ENCODE results near the gene PBXIP1.
A peak's percentile ranks its signal among the peaks of the same experiment; 100 is the strongest.

PBXIP1 gene

GRCh38 chr1:155000726-155001424 is 45.0 kb upstream of the PBXIP1 start:
- peak; percentile 66 for ATAC-seq
- TF ChIP-seq SNAI2 (CRISPR knock-in tag; IDR thresholded peaks at IDR 0.05), result no peak
- peak; percentile 95; the same call in 1 of the 2 replicates for TF ChIP-seq POU6F1 (CRISPR knock-in tag; IDR thresholded peaks at IDR 0.05; ENCODE audit: borderline replicate concordance, low read depth)
- TF ChIP-seq ZC3H10 (CRISPR knock-in tag; IDR thresholded peaks at IDR 0.05), result no peak
- TF ChIP-seq OSR1 (CRISPR knock-in tag; IDR thresholded peaks at IDR 0.05), result no peak
- no peak; the same call in 1 of the 2 replicates for TF ChIP-seq TCF4 (CRISPR knock-in tag; IDR thresholded peaks at IDR 0.05; ENCODE audit: borderline replicate concordance)
- TF ChIP-seq PPARA (CRISPR knock-in tag; IDR thresholded peaks at IDR 0.05; ENCODE audit: borderline replicate concordance), result no peak
- TF ChIP-seq RARB (CRISPR knock-in tag; IDR thresholded peaks at IDR 0.05), result peak; percentile 53; the same call in 1 of the 2 replicates
- TF ChIP-seq ISL1 (CRISPR knock-in tag; IDR thresholded peaks at IDR 0.05), result no peak
- no peak for TF ChIP-seq ARNTL (CRISPR knock-in tag; IDR thresholded peaks at IDR 0.05; ENCODE audit: borderline replicate concordance, low read depth)
- TF ChIP-seq GLIS3 (CRISPR knock-in tag; IDR thresholded peaks at IDR 0.05), result peak; percentile 50; the same call in 1 of the 2 replicates
- TF ChIP-seq TSHZ2 (CRISPR knock-in tag; IDR thresholded peaks at IDR 0.05), result peak; percentile 58; the same call in 1 of the 2 replicates
- no peak for TF ChIP-seq ZNF70 (CRISPR knock-in tag; IDR thresholded peaks at IDR 0.05)
- TF ChIP-seq PATZ1 (CRISPR knock-in tag; IDR thresholded peaks at IDR 0.05; ENCODE audit: borderline replicate concordance), result peak; percentile 89
- TF ChIP-seq CSDC2 (CRISPR knock-in tag; IDR thresholded peaks at IDR 0.05), result no peak
- TF ChIP-seq ZNF8 (CRISPR knock-in tag; IDR thresholded peaks at IDR 0.05), result no peak
- TF ChIP-seq CSRNP3 (CRISPR knock-in tag; IDR thresholded peaks at IDR 0.05), result no peak
- peak; percentile 69; the same call in 1 of the 2 replicates for TF ChIP-seq TOX (CRISPR knock-in tag; IDR thresholded peaks at IDR 0.05; ENCODE audit: borderline replicate concordance)
- no peak for TF ChIP-seq BACH2 (CRISPR knock-in tag; IDR thresholded peaks at IDR 0.05; ENCODE audit: borderline replicate concordance)
- TF ChIP-seq ZFP30 (CRISPR knock-in tag; IDR thresholded peaks at IDR 0.05), result no peak
- TF ChIP-seq ZFP3 (CRISPR knock-in tag; IDR thresholded peaks at IDR 0.05), result no peak
- TF ChIP-seq ZNF565 (CRISPR knock-in tag; conservative IDR thresholded peaks at IDR 0.05; ENCODE audit: low read depth), result no peak
- no peak for TF ChIP-seq ESRRG (CRISPR knock-in tag; IDR thresholded peaks at IDR 0.05)
- TF ChIP-seq CREB5 (CRISPR knock-in tag; IDR thresholded peaks at IDR 0.05; ENCODE audit: low read depth), result no peak

- peak; percentile 0 for ATAC-seq
- TF ChIP-seq ZC3H10 (CRISPR knock-in tag; IDR thresholded peaks at IDR 0.05), result no peak
Observed at GRCh38 chr1:155000411-155000725, 44.5 kb upstream of the PBXIP1 start.

All from SK-N-SH treated with all-trans-retinoic acid at 6 μM for 48 hours (cell line).